ENCODE measurements around the gene RAPGEF2.
"Not testable (repeated sequence)": the region's sequence is repeated elsewhere in the genome, so short reads cannot be mapped to it uniquely, and the experiment has no call there.

The RAPGEF2 gene

GRCh38 chr4:159101988-159102621 is 774 bp upstream of the RAPGEF2 start:
- no peak for DNase-seq

- DNase-seq, result peak; percentile 48
Measured at GRCh38 chr4:159103384-159103990, 608 bp downstream of the RAPGEF2 start.

GRCh38 chr4:159104694-159105414 is 2.0 kb downstream of the RAPGEF2 start:
- DNase-seq, result no peak

GRCh38 chr4:159105761-159106243 is 2.9 kb downstream of the RAPGEF2 start:
- no peak for DNase-seq

GRCh38 chr4:159106636-159107035 is 3.8 kb downstream of the RAPGEF2 start:
- DNase-seq, result no peak

- DNase-seq, result no peak
Measured at GRCh38 chr4:159107203-159107925, 4.5 kb downstream of the RAPGEF2 start.

- no peak for DNase-seq
Measured at GRCh38 chr4:159108124-159108523, 5.2 kb downstream of the RAPGEF2 start.

- no peak for DNase-seq
Measured at GRCh38 chr4:159110961-159111360, 8.1 kb downstream of the RAPGEF2 start.

- DNase-seq, result no peak
Measured at GRCh38 chr4:159111416-159111815, 8.5 kb downstream of the RAPGEF2 start.

- DNase-seq, result not testable (repeated sequence)
Measured at GRCh38 chr4:159113366-159113765, 10.5 kb downstream of the RAPGEF2 start.

GRCh38 chr4:159116098-159116497 is 13.2 kb downstream of the RAPGEF2 start:
- not testable (repeated sequence) for DNase-seq

- not testable (repeated sequence) for DNase-seq
Measured at GRCh38 chr4:159116693-159117092, 13.8 kb downstream of the RAPGEF2 start.

GRCh38 chr4:159117564-159117963 is 14.7 kb downstream of the RAPGEF2 start:
- DNase-seq, result no peak

GRCh38 chr4:159117968-159118367 is 15.1 kb downstream of the RAPGEF2 start:
- DNase-seq, result peak; percentile 38

GRCh38 chr4:159121371-159121770 is 18.5 kb downstream of the RAPGEF2 start:
- DNase-seq, result no peak

- no peak for DNase-seq
Measured at GRCh38 chr4:159126716-159127115, 23.8 kb downstream of the RAPGEF2 start.

- DNase-seq, result no peak
Measured at GRCh38 chr4:159127745-159128518, 25.1 kb downstream of the RAPGEF2 start.

GRCh38 chr4:159129814-159130550 is 27.1 kb downstream of the RAPGEF2 start:
- DNase-seq, result no peak

- no peak for DNase-seq
Measured at GRCh38 chr4:159131564-159131963, 28.7 kb downstream of the RAPGEF2 start.

GRCh38 chr4:159134429-159134828 is 31.6 kb downstream of the RAPGEF2 start:
- DNase-seq, result no peak

- DNase-seq, result no peak
Measured at GRCh38 chr4:159137176-159137575, 34.3 kb downstream of the RAPGEF2 start.

- DNase-seq, result no peak
Measured at GRCh38 chr4:159138436-159138835, 35.6 kb downstream of the RAPGEF2 start.
